ENCODE measurements around the gene RCAN1. TPM values are rescaled to one million over a fixed set of nuclear protein-coding genes. Genes with fewer than 3 reads are reported as not detected.

The RCAN1 gene
- total and polyA plus RNA-seq, 2 of the 8 experiments (the other 6 are each of a cell fraction or from before 2014, with no cell fraction given) = 1.7 to 6.4 TPM

DNA sequence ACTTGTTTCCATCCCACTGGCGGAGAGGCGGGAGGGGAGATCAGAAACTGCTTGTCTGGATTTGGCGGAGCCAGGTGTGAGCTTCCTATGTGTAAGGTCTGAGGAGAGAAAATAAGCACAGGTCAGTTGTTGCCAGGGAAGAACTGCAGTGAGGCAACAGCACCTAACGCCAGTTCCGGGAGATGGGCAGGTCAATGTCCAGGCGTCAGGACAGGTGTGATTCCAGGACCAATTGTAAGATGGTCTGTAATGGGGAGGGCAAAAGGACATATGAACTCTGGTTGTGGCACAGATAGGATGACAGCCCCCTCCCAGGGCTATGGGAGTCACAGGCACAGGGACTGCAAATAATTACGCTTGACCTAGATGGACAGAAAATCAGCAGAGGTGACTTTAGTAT is 93.4 kb downstream of the RCAN1 start:
- CTCF ChIA-PET (ENCODE audit: partially characterized antibody) = interaction anchor here (1.0 to 3.2 kb wide), 7 partner anchors 11 to 81 kb away, joined by 3 to 17 read pairs (median 10); no protein-coding TSS in a partner anchor
- Histone ChIP-seq H3K4me3 (ENCODE audit: extremely low read depth in 1 of 4, insufficient read depth in 2 of 4, low read depth in 3 of 4, low read length in 4 of 4) (no peak overlapping the region), H3K56ac (replicated peaks; ENCODE audit: insufficient read length, low read depth, low read length) (no peak overlapping the region), H3K79me2 (ENCODE audit: control insufficient read depth in 1 of 2, insufficient read depth in 2 of 2, low read length in 2 of 2) (no peaks in the 10 kb centered on the region), H2BK20ac (ENCODE audit: low read length) (no peak overlapping the region), H3K4me1 (replicated peaks in 1 of 4; ENCODE audit: control insufficient read depth in 3 of 4, insufficient read depth in 4 of 4, low read length in 3 of 4) (peaks cover 6 to 18% (median 14%) of the 10 kb centered on the region in 4 experiments), H3K23me2 (ENCODE audit: low read depth, low read length) (no peaks in the 10 kb centered on the region), H3K79me1 (ENCODE audit: low read depth, low read length) (no peaks in the 10 kb centered on the region), H3K36me3 (ENCODE audit: control insufficient read depth in 2 of 4, insufficient read depth in 4 of 4, low read length in 3 of 4) (0 out of 8 replicates have a peak, but pooled peaks cover 0 to 2% (median 0%) of the 10 kb centered on the region in 4 experiments), H2BK12ac (ENCODE audit: low read depth, low read length) (peak overlapping the region; percentile 80; the same call in 1 of the 2 replicates), H4K91ac (replicated peaks; ENCODE audit: insufficient read length, low read length) (no peak overlapping the region), H2BK15ac (ENCODE audit: low read length) (no peak overlapping the region), H2AFZ (ENCODE audit: low read length) (no peak overlapping the region), H3K27ac (ENCODE audit: low read depth, low read length) (no peak overlapping the region), H4K5ac (ENCODE audit: insufficient read length, low read depth, low read length) (no peak overlapping the region), H3K9ac (replicated peaks in 1 of 4; ENCODE audit: extremely low read depth in 1 of 4, low read depth in 3 of 4, low read length in 3 of 4) (no peak overlapping the region), H2BK120ac (replicated peaks; ENCODE audit: low read depth, low read length) (no peak overlapping the region), H3K14ac (ENCODE audit: insufficient read length) (no peak overlapping the region), H3K4ac (replicated peaks; ENCODE audit: insufficient read length, low read depth, low read length) (no peak overlapping the region), H3K18ac (ENCODE audit: extremely low read depth, low read length) (no peak overlapping the region), H2AK5ac (ENCODE audit: low read depth, low read length) (peak overlapping the region; percentile 70; the same call in 1 of the 2 replicates), H2BK5ac (ENCODE audit: low read depth, low read length) (no peak overlapping the region), H3K23ac (ENCODE audit: insufficient read length) (no peak overlapping the region), H3K9me3 (ENCODE audit: insufficient read depth in 2 of 2, low read depth in 1 of 2, low read length in 1 of 2) (no peaks in the 10 kb centered on the region), H3K27me3 (replicated peaks in 1 of 4; ENCODE audit: control insufficient read depth in 3 of 4, extremely low read depth in 1 of 4, insufficient read depth in 3 of 4, low read length in 3 of 4) (no peaks in the 10 kb centered on the region; a peak in 2 of 7 replicates), H4K20me1 (replicated peaks in 1 of 2; ENCODE audit: control insufficient read depth in 1 of 2, insufficient read depth in 2 of 2, low read length in 2 of 2) (no peaks in the 10 kb centered on the region), H3K4me2 (ENCODE audit: insufficient read depth in 1 of 2, low read depth in 2 of 2, low read length in 2 of 2) (no peak overlapping the region), H4K8ac (ENCODE audit: extremely low read depth, insufficient read depth, low read length) (no peak overlapping the region)
- DNase-seq (ENCODE audit: low read depth in 1 of 2, low spot score in 2 of 2) (no peak), FAIRE-seq (no peak)
- WGBS, 2 experiments (ENCODE audit: extremely low coverage in 1 of 2, insufficient coverage in 1 of 2, insufficient read length in 1 of 2, insufficient replicate concordance in 2 of 2, low coverage in 1 of 2, low lambda C conversion rate in 2 of 2, missing lambda C conversion rate in 1 of 2) = 84% methylated on average over 7 of the region's 7 CpGs; no CpG with 5 or more reads in 1 of the 2 experiments
- TF ChIP-seq GABPA (IDR thresholded peaks at IDR 0.05; ENCODE audit: borderline replicate concordance, insufficient read depth, low read length) = no peak
- TF ChIP-seq CBX5 (IDR thresholded peaks at IDR 0.05; ENCODE audit: low read depth, low read length) = no peak
- POLR2A ChIA-PET (ENCODE audit: partially characterized antibody) = no interaction called here
